Stomach (tissue), 9 donors: ENCODE measurements around the gene PKHD1. TPM values are rescaled to one million over a fixed set of nuclear protein-coding genes. Genes with fewer than 3 reads are reported as not detected.

Source experiments
- DNase-seq, 2 donors: peaks; one replicate each; pipeline versions ENCODE4 v3.0.0 to v3.0.0-alpha.2; 2013 to 2019
- H3K27ac ChIP-seq, 5 donors: fragments of 200-600 bp in 4 of 5; sonication (generic) in 4 of 5; one replicate each; pipeline ENCODE4 v1.5.1; 2013 to 2019; ENCODE audit warnings: mild to moderate bottlenecking in 1 of 5, moderate library complexity in 1 of 5
- H3K27me3 ChIP-seq, 3 donors: fragments of 200-600 bp; sonication (generic); one replicate each; pipeline ENCODE4 v1.5.1; 2017 to 2019; ENCODE audit warnings: mixed run types in 1 of 3
- H3K36me3 ChIP-seq, 4 donors: fragments of 200-600 bp; sonication (generic); 1 replicate in 3 of 4; 2 replicates in 1 of 4; pipeline ENCODE4 v1.5.1; 2016 to 2019
- H3K4me1 ChIP-seq, 4 donors: fragments of 200-600 bp; sonication (generic); one replicate each; pipeline ENCODE4 v1.5.1; 2016 to 2019
- H3K4me3 ChIP-seq, 4 donors: fragments of 200-600 bp; sonication (generic) in 3 of 4; one replicate each; pipeline ENCODE4 v1.5.1; 2016 to 2019; ENCODE audit warnings: mild to moderate bottlenecking in 1 of 4
- H3K9me3 ChIP-seq, 4 donors: fragments of 200-600 bp; sonication (generic); one replicate each; pipeline ENCODE4 v1.5.1; 2016 to 2019
- CTCF ChIP-seq, 7 experiments: fragments of 450-650 bp in 4 of 7; fragments of 200-600 bp in 3 of 7; sonication (generic) in 3 of 7; IDR thresholded peaks; one replicate each; pipeline ENCODE4 v1.5.1; 2016 to 2019; ENCODE audit warnings: antibody characterized with exemption in 7 of 7, control low read depth in 2 of 7, mild to moderate bottlenecking in 1 of 7
- EP300 ChIP-seq: sonication (generic); formaldehyde crosslinking; IDR thresholded peaks from one replicate; pipeline ENCODE4 v1.6.1; 2017; ENCODE audit warnings: antibody characterized with exemption
- POLR2A ChIP-seq, 4 donors: fragments of 450-650 bp; IDR thresholded peaks; one replicate each; pipeline ENCODE4 v1.6.1; 2016; ENCODE audit warnings: antibody characterized with exemption in 4 of 4, control low read depth in 2 of 4, mild to moderate bottlenecking in 1 of 4, moderate library complexity in 1 of 4
- POLR2AphosphoS5 ChIP-seq, 3 donors: sonication (generic); formaldehyde crosslinking; IDR thresholded peaks; one replicate each; pipeline ENCODE4 v1.6.1; 2016; ENCODE audit warnings: antibody characterized with exemption in 3 of 3
- WGBS, 5 donors: extraction: QIAGEN DNeasy Blood & Tissue Kit in 3 of 5; methylation state at CpG; one replicate each; pipeline versions ENCODE4 v1.1.5 to v1.1.7; 2013 to 2018; 5-methylcytosine and 5-hydroxymethylcytosine counted together
- intact Hi-C: fragments of 100-400 bp; cut with DNase I; formaldehyde crosslinking; loops from one replicate; pipeline ENCODE4 v1.15.1; 2023; ENCODE audit warnings: low total_unique reads
- polyA plus RNA-seq, 3 donors: library from polyadenylated mRNA; stranded (reverse); fragments of 200-250 nt; gene quantifications; one replicate each; pipeline ENCODE4 v1.2.3, GENCODE V29; 2013
- total RNA-seq, 5 donors: library from RNA; depleted of rRNA; stranded (reverse); fragments of >200 nt; gene quantifications; one replicate each; pipeline versions ENCODE4 v1.1.0 to v1.2.3, GENCODE V29; 2014 to 2016
- donor health status: healthy with polysubstance abuse.
- donor health status: Bipolar disorder and iron deficiency.
- donor health status: healthy.

The PKHD1 gene
- total and polyA plus RNA-seq, 8 donors: 0.19 to 19.2 (median 4.6) TPM; not detected in 2

- H3K9me3 ChIP-seq: no peaks in the 10 kb centered on the region
- no peaks in the 10 kb centered on the region for H3K36me3 ChIP-seq
- no peak overlapping the region for H3K4me3 ChIP-seq
- no peaks in the 10 kb centered on the region for H3K27me3 ChIP-seq
- DNase-seq: no peak
- intact Hi-C loops: loop anchor here (10.0 kb wide), 1 partner anchor 122 kb away; no protein-coding TSS in a partner anchor
- H3K27ac ChIP-seq: no peak overlapping the region
- TF ChIP-seq POLR2A (IDR thresholded peaks at IDR 0.05) (no peak), CTCF (IDR thresholded peaks at IDR 0.05) (no peak), POLR2AphosphoS5 (IDR thresholded peaks at IDR 0.05) (no peak), EP300 (no peak)
- no peaks in the 10 kb centered on the region for H3K4me1 ChIP-seq
- WGBS, 5 donors: 82 to 91% (median 86%) methylated on average over 8 of the region's 8 CpGs
These were observed 244.5 kb downstream of the PKHD1 start for GRCh38 chr6:51842804-51843378.

GRCh38 chr6:51842061-51842803, 245.2 kb downstream of the PKHD1 start:
- intact Hi-C loops: loop anchor here (10.0 kb wide), 1 partner anchor 123 kb away; no protein-coding TSS in a partner anchor
- Histone ChIP-seq H3K36me3 (no peaks in the 10 kb centered on the region), H3K4me3 (no peak overlapping the region), H3K4me1 (no peaks in the 10 kb centered on the region), H3K27ac (no peak overlapping the region), H3K9me3 (no peaks in the 10 kb centered on the region), H3K27me3 (no peaks in the 10 kb centered on the region)
- WGBS, 5 donors: 71 to 82% (median 75%) methylated on average over 11 of the region's 11 CpGs
- DNase-seq: no peak
- TF ChIP-seq POLR2A (IDR thresholded peaks at IDR 0.05): no peak

GRCh38 chr6:51841626-51842025, 245.8 kb downstream of the PKHD1 start:
- Histone ChIP-seq H3K4me1 (no peaks in the 10 kb centered on the region), H3K36me3 (no peaks in the 10 kb centered on the region), H3K27ac (no peak overlapping the region), H3K27me3 (no peaks in the 10 kb centered on the region), H3K4me3 (no peak overlapping the region), H3K9me3 (no peaks in the 10 kb centered on the region)
- intact Hi-C loops: loop anchor here (10.0 kb wide), 1 partner anchor 123 kb away; no protein-coding TSS in a partner anchor
- TF ChIP-seq POLR2A (IDR thresholded peaks at IDR 0.05): no peak
- TF ChIP-seq POLR2AphosphoS5 (IDR thresholded peaks at IDR 0.05): no peak
- TF ChIP-seq CTCF (IDR thresholded peaks at IDR 0.05): no peak
- no peak for TF ChIP-seq EP300
- DNase-seq: no peak
- WGBS, 5 donors: 79 to 98% (median 95%) methylated on average over 2 of the region's 2 CpGs

- Histone ChIP-seq H3K9me3 (no peaks in the 10 kb centered on the region), H3K36me3 (no peaks in the 10 kb centered on the region), H3K27ac (no peak overlapping the region), H3K4me1 (no peaks in the 10 kb centered on the region), H3K27me3 (no peaks in the 10 kb centered on the region), H3K4me3 (no peak overlapping the region)
- TF ChIP-seq EP300: no peak
- TF ChIP-seq CTCF (IDR thresholded peaks at IDR 0.05): no peak
- TF ChIP-seq POLR2A (IDR thresholded peaks at IDR 0.05): no peak
- TF ChIP-seq POLR2AphosphoS5 (IDR thresholded peaks at IDR 0.05): no peak
- no peak for DNase-seq
- 38 to 69% (median 59%) methylated on average over 4 of the region's 4 CpGs for WGBS, 5 donors
- intact Hi-C loops: loop anchor here (10.0 kb wide), 1 partner anchor 125 kb away; no protein-coding TSS in a partner anchor
These were observed 247.6 kb downstream of the PKHD1 start for GRCh38 chr6:51839726-51840374.
